GM18517 (cell line): ENCODE data around the gene RCAN3.
"Not testable (repeated sequence)": the region's sequence is repeated elsewhere in the genome, so short reads cannot be mapped to it uniquely, and the experiment has no call there.

Experiments used
- ATAC-seq: cut with Tn5 transposase; IDR thresholded peaks from one replicate; pipeline ENCODE4 v1.9.1; 2021; ENCODE audit warnings: mild to moderate bottlenecking, moderate library complexity; ENCODE audit not compliant: unreplicated experiment

RCAN3 gene

DNA sequence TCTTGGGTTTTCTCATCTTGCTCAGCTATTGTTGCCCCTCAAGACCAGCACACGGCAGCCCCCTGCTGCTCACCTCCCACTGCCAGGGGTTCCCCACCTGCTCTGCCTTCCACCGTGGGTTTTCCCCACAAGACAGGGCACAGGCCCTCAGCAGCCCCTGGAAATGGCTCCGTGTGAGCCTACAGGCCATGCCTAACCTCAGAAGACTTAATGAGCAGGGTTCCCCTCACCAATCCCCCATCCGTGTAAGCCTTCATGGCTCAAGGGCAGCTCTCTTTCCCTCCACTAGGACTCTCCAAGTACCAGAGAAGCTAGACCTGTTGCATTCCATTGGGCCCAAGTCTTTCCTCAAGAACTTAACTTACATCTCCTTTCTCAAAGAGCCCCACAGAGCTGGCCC, 18.4 kb upstream of the RCAN3 start:
- ATAC-seq = no peak

DNA sequence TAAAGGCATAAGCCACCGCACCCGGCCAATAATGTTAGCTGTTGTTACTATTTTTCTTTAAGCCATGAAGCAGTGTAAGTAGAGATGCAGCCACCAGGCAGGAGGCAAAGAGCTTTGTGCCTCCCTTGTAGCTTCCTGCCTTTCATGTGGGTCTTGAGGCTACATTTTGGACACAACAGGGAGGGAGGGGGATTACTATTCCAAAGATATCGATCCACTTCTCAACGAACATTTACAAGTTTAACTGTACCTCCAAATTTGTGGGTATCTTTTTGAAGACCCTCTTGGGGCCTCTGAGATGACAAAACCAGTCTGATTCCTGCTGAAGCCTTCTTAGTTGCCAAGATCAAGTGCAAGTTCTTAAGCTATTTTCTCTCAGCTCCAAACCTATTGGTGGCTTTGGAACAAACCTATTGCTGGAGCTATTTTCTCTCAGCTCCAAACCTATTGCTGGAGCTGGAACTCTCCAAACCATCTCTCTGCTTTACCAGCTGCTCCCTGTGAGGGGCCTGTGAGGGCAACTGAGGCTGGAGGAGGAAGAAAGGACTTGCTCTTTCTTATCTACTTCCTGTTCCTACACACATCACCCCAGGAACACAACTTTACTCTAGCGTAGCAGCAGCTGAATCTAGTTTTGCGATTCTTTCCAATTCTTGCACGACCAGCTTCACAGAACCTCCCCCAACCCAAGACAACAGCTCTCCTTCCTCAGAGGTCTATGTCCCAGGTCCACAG, 16.1 kb upstream of the RCAN3 start:
- ATAC-seq = no peak

DNA sequence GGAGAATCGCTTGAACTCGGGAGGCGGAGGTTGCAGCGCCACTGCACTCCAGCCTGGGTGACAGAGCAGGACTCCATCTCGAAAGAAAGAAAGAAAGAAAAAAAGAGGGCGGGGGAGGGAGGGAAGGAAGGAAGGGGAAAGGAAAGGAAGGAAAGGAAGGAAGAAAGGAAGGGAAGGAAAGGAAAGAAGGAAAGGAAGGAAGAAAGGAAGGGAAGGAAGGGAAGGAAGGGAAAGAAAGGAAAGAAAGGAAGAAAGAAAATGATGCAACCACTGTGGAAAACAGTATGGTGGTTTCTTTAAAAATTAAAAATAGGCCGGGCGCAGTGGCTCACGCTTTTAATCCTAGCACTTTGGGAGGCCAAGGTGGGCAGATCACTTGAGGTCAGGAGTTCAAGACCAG, 15.2 kb upstream of the RCAN3 start:
- no peak for ATAC-seq

DNA sequence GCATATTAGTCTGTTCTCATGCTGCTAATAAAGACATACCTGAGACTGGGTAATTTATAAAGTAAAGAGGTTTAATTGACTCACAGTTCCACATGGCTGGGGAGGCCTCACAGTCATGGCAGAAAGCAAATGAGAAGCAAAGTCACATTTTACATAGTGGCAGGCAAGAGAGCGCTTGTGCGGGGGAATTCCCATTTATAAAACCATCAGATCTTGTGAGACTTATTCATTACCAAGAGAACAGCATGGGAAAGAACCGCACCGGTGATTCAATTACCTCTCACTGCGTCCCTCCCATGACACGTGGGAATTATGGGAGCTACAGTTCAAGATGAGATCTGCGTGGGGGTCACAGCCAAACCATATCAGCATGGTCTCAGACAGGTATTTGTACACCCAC, 14.5 kb upstream of the RCAN3 start:
- ATAC-seq = not testable (repeated sequence)

DNA sequence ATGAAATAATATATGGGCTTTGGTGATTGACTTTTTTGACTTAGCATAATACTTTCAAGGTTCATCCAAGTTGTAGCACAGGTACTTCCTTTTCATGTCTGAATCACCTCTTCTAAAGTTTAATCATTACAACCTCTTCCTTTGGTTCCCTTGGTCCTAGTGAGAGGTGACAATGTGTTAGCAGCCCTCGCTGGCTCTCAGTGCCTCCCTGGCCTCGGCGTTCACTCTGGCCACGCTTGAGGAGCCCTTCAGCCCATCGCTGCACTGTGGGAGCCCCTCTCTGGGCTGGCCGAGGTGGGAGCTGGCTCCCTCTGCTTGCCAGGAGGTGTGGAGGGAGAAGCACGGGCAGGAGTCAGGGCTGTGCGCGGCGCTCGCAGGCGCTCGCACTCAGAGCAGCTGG, 13.0 kb upstream of the RCAN3 start:
- no peak for ATAC-seq

GRCh38 chr1:24490101-24490781, 12.4 kb upstream of the RCAN3 start:
- ATAC-seq = no peak

DNA sequence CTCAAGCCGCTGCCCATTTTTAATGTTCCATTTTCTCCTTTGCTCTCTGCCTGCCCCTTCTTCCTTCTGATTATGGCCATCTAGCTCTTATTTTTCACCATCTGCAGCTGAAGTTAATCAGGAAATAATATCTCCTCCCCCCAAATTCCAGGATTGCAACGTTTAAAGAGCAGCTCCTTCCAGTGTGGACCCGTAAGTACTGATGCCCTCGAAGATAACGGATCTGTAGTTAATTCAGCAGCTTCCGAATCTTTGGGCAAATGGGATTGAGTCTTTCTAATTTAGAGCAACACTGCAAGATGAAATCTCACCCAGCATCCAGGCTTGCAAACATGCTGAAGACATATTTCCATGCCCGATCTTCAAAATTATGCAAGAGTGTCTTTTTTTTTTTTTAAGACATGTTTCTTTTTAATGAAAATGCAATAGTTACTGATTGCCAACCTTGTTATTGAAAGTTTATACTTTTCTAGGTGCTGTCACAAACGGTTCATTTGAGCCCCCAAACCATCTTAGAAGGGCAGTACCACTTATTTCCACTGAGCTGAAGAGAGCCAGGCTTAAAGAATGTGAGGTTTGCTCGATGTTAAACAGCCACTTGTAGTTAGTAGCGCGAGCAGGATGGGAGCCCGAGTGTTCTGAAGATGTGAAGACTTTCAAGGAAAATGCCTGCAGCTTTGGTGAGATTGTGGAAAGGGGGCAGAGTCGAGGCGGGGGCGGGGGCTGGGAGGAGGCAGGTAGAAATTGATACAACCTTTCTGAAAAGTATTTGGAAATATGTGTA, 10.9 kb upstream of the RCAN3 start:
- no peak for ATAC-seq

DNA sequence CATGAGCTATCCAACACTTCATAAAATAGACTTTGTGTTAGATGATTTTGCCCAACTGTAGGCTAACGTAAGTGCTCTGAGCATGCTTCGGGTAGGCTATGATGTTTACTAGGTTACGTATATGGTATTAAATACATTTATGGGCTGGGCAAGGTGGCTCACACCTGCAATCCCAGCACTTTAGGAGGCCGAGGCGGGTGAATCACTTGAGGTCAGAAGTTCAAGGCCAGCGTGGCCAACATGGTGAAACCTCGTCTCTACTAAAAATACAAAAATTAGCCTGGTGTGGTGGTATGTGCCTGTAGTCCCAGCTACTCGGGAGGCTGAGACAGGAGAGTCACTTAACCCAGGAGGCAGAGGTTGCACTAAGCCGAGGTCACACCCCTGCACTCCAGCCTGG, 9.7 kb upstream of the RCAN3 start:
- not testable (repeated sequence) for ATAC-seq

DNA sequence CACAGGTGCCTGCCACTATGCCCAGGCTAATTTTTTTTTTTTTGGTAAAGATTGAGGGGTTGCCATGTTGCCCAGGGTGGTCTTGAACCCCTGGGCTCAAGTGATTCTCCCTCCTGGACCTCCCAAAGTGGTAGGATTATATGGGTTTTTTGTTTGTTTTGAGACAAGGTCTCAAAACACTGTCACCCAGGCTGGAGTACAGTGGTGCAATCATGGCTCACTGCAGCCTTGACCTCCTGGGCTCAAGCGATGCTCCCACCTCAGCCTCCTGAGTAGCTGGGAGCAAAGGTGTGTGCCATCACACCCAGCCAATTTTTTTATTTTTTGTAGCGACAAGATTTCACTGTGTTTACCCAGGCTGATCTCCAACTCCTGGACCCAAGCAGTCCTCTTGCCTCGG, 8.9 kb upstream of the RCAN3 start:
- ATAC-seq = no peak

- ATAC-seq = no peak
Observed at GRCh38 chr1:24498589-24498988, 4.0 kb upstream of the RCAN3 start.

DNA sequence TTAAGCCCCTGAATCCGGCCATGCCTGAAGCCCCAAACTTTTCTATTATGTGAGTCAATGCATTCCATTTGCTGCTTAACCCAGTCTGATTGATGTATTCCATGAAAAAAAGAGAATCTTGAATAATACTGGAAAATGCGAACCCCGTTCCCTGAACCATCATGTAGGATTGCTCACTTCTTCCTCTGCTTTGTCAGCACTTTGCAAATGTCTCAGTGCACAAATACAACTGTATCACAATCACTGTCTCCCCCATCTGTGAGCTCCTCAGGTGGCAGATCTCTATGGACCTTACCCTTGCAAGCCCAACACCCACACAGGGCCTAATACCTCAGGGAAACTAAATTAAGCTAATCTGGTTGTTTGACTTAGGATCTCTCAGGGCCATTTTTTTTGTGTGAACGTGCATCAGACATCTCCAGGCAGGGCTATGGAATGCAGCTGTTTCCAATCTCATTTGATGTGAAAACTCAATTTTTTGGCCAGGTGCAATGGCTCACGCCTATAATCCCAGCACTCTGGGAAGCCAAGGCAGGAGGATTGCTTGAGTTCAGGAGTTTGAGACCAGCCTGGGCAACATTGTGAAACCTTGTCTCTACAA, 2.1 kb upstream of the RCAN3 start:
- no peak for ATAC-seq

DNA sequence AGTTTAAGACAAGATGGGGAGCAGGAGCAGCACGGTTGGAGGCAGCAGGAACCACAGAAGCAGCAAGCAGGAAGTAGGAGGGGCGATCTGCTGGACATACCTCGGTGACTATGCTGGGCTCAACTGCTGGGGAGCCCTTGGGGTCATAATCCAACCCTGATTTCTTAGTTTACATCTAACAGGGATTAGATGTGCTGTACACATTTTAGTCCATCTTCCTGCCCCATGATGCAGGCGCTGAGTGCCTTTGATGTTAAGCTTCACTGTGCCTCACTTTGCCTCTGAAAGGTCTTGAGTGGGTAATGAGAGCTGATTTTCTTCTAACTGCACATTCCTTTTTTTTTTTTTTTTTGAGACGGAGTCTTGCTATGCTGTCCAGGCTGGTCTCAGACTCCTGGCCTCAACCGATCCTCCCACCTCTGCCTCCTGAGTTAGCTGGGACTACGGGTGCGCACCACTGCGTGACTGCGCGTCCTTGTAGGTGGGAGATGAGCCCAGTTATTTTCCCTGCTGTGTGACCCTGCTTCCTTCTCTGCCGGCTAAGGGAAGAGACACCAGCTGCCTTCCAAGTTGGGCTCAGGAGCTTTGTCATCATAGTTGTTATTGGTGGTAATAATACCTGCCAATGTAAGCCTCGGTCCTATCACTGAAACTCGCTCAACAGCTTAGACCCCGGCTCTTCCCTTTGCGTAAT, 1.1 kb upstream of the RCAN3 start:
- ATAC-seq = no peak

DNA sequence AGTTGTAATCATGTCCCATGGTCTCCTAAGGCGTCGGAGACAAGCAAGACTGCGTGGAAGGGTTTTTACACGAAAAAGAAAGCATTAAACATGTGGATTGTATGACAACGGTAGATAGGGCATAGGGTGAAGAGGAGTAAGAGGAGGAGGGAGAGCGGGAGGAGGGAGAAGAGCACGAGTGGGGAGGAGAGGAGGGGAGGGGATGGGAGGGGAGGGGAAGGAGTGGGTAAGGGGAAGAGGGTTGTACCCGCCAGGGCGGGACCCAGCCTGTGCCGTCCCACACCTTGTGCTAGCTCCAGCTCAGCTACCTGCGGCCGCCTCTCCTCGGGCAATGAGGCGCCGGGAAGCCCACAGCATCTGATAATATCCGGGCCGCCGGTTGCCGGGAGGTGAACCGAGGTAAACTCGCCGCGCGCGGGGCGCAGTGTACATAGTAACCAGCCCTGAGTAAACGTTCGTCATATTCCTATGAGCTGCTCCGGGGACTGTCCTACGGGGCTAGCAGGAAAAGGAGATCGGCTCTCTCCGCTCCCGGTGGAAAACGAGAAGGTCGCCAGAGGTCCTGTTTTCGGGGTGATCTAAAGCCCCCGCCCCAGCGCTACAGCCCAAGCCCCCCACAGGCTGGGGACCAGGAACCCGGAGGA, 449 bp upstream of the RCAN3 start:
- no peak for ATAC-seq

GRCh38 chr1:24503059-24503751, 569 bp downstream of the RCAN3 start:
- ATAC-seq = no peak

DNA sequence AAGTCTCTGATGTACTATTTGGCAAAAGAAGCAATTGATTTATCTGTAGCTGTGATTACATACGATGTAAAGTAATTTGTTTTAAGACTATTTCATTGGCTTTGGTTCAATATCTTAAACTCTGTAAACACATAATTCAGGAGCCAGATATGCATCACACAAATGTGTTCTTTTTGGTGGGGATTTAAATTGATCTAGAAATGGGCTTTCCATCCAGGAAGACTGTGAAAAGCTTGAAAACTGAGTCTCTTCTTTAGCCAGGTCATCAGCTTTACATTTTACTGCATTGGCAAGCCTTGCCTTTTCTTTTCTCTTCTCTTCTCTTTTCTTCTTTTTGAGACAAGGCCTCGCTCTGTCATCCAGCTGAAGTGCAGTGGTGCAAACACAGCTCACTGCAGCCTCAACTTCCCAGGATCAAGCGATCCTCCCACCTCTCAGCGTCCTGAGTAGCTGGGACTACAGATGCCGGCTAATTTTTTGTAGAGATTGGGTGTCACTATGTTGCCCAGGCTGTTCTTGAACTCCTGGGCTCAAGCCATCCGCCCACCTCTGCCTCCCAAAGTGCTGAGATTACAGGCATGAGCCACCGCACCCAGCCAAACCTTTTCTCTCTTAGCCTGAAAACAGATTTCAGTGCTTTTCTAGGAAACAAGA, 1.4 kb downstream of the RCAN3 start:
- ATAC-seq = no peak

DNA sequence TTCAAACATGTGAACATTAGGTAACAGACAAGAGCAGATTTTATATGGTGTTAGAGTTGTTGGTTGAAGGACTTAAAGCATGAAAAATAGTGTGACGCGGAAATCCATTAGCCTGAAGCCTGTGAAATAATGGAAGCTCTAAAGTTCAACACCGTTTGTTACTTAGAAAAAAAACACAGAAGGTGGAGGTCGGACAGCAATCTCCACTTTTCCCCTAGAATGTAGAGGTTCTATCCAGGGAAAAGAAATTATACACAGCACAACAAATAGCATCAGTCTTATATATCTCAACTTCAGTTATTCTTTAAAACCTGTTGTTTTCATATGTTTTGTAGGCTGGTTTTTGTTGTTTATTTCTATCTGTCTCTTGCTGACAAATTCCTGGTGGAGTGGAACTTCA, 1.9 kb downstream of the RCAN3 start:
- ATAC-seq = no peak

DNA sequence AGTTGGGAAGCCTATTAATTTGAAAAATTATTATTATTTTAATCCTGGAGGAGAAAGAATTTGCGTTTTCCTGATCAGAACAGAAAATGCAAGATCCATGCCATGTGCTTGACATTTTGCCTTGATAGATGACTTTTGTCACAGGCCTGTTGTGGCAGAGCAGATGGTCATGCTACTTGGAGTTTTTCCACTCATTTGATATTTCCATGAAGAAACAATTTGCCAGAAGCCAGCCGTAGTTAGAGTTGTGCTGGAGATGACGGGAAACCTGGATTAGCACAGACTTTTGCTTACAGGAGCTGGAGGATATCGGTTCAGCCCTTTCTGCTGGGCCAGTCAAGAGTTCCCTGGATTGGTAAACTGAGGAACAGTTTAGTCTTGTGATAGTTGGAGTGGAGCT, 3.2 kb downstream of the RCAN3 start:
- no peak for ATAC-seq

DNA sequence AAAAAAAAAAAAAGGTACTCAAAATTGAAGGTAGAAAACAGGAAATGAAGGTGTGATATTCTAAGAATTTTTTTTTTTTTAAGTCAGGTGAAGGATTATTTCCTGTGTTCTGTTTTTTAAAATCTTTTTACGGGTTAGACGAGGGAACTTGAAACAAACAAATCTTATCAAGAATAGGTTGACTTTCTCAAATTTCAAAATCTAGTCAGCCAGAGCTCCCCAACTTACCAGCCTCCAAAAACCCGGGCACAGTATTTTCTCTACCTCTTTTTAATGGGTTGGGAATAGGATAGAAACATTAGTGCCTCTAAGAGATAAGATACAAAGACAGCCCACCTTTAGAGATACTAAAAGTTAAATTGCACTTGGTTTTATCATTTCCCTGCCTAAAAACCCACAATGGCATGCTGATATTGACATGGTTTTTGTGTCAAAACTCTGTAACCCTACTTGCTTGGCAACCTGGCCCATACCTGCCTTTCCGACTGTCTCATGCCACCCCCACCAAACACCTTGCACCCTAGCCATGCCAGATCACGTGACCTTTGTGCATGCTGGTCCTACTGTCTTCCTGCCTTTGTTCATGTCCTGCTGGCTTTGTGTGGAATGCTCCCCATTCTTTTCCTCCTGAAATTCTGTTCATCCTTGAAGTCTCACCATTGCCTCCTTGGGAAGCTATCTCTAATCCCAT, 4.2 kb downstream of the RCAN3 start:
- ATAC-seq = no peak

- ATAC-seq = no peak
Observed at GRCh38 chr1:24507405-24507804, 4.8 kb downstream of the RCAN3 start.
